ENCODE results near the gene TRIM46. TPM values are rescaled to one million over a fixed set of nuclear protein-coding genes. Genes with fewer than 3 reads are reported as not detected.
A peak's percentile ranks its signal among the peaks of the same experiment; 100 is the strongest.

TRIM46 gene
- total and polyA plus RNA-seq, 2 of the 13 experiments (the other 11 are each of a cell fraction or from before 2014, with no cell fraction given), result 0.04 to 0.09 TPM

GRCh38 chr1:155135415-155136028 lies 38.1 kb upstream of the TRIM46 start, which contains the start of gene SLC50A1 (continued):
- TF ChIP-seq FOXK1 (CRISPR knock-in tag; IDR thresholded peaks at IDR 0.05; ENCODE audit: borderline replicate concordance, low read depth) (no peak), MLXIP (CRISPR knock-in tag; IDR thresholded peaks at IDR 0.05; ENCODE audit: borderline replicate concordance) (no peak), FOXP1 (IDR thresholded peaks at IDR 0.05) (no peak), FOXP1 (CRISPR knock-in tag; IDR thresholded peaks at IDR 0.05) (no peak), RFX1 (IDR thresholded peaks at IDR 0.05) (no peak), THAP8 (CRISPR knock-in tag; IDR thresholded peaks at IDR 0.05; ENCODE audit: borderline replicate concordance) (0 out of 2 replicates have a peak, but pooled peaks have one; percentile 14), BCL6 (CRISPR knock-in tag; IDR thresholded peaks at IDR 0.05) (peak; percentile 42; the same call in 1 of the 2 replicates), DMAP1 (CRISPR knock-in tag; IDR thresholded peaks at IDR 0.05) (peak; percentile 46; the same call in 1 of the 2 replicates), ZNF296 (CRISPR knock-in tag; conservative IDR thresholded peaks at IDR 0.05) (no peak), ZNF773 (CRISPR knock-in tag; IDR thresholded peaks at IDR 0.05; ENCODE audit: borderline replicate concordance) (0 out of 2 replicates have a peak, but pooled peaks have one; percentile 15), CREB3 (CRISPR knock-in tag; IDR thresholded peaks at IDR 0.05) (0 out of 2 replicates have a peak, but pooled peaks have one; percentile 30), ZNF362 (CRISPR knock-in tag; IDR thresholded peaks at IDR 0.05; ENCODE audit: borderline replicate concordance) (0 out of 2 replicates have a peak, but pooled peaks have one; percentile 59), BORCS8-MEF2B (CRISPR knock-in tag; IDR thresholded peaks at IDR 0.05) (peak; percentile 39; the same call in 1 of the 2 replicates), ZNF800 (CRISPR knock-in tag; IDR thresholded peaks at IDR 0.05) (peak; percentile 75; the same call in 1 of the 2 replicates), NR2C2 (CRISPR knock-in tag; IDR thresholded peaks at IDR 0.05; ENCODE audit: borderline replicate concordance) (peak; percentile 77), GRHL1 (CRISPR knock-in tag; conservative IDR thresholded peaks at IDR 0.05) (no peak), NFYC (CRISPR knock-in tag; IDR thresholded peaks at IDR 0.05) (peak; percentile 5; the same call in 1 of the 2 replicates), ATF3 (CRISPR knock-in tag; IDR thresholded peaks at IDR 0.05) (no peak), CENPT (CRISPR knock-in tag; IDR thresholded peaks at IDR 0.05; ENCODE audit: low read depth) (no peak), RELA (CRISPR knock-in tag; IDR thresholded peaks at IDR 0.05) (peak; percentile 35; the same call in 1 of the 2 replicates)
